ENCODE results near the gene PRDM16.

The PRDM16 gene

DNA sequence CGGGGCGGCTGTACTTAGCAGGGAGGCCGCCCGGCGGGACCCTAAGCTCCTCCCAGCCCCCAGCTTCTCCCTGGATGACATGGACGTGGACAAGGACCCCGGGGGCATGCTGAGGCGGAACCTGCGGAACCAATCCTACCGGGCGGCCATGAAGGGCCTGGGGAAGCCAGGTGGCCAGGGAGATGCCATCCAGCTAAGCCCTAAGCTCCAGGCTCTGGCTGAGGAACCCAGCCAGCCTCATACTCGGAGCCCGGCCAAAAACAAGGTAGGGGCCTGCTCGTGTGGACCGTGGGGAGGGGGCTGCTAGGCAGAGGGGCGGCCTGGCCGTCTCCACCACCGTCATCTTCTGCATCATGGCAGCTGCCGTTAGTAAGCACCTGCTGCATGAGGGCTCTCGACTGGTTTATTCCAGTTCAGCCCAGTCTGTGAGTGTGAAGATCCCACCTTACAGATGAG, 394.4 kb downstream of the PRDM16 start:
- H3K79me1 ChIP-seq (replicated peaks; ENCODE audit: low read length, poor library complexity, severe bottlenecking): no peaks in the 10 kb centered on the region
- WGBS: 94% methylated on average over 20 of the region's 20 CpGs
- no peaks in the 10 kb centered on the region for H3K9me3 ChIP-seq (ENCODE audit: control insufficient read depth, low read length)
- no peak overlapping the region for H3K14ac ChIP-seq (ENCODE audit: low read length in 2 of 2)
- no peak overlapping the region for H3K23ac ChIP-seq (ENCODE audit: low read length in 2 of 2)
- no peak for DNase-seq
- H3K27ac ChIP-seq (ENCODE audit: low read length, poor library complexity, severe bottlenecking): no peak overlapping the region
- H2BK120ac ChIP-seq (ENCODE audit: low read depth, low read length): no peak overlapping the region
- H3K4ac ChIP-seq (ENCODE audit: low read depth in 1 of 2, low read length in 2 of 2): no peak overlapping the region
- H3K18ac ChIP-seq (ENCODE audit: low read depth in 1 of 2, low read length in 2 of 2): no peak overlapping the region
- no peak overlapping the region for H4K8ac ChIP-seq (ENCODE audit: low read length)
- no peak overlapping the region for H2AFZ ChIP-seq (ENCODE audit: low read depth, low read length)
- no peak overlapping the region for H3K4me2 ChIP-seq (ENCODE audit: low read length, poor library complexity, severe bottlenecking)
- H2AK5ac ChIP-seq (ENCODE audit: low read length, severe bottlenecking): no peak overlapping the region
- no peaks in the 10 kb centered on the region for H3K36me3 ChIP-seq (ENCODE audit: control insufficient read depth in 1 of 2, insufficient read depth in 2 of 2, low read depth in 1 of 2, low read length in 2 of 2)
- H2BK15ac ChIP-seq (ENCODE audit: low read depth, poor library complexity, severe bottlenecking): no peak overlapping the region
- no peak overlapping the region for H4K91ac ChIP-seq (ENCODE audit: low read length)
- no peak overlapping the region for H2BK5ac ChIP-seq (ENCODE audit: low read depth, low read length, poor library complexity, severe bottlenecking)
- no peak overlapping the region for H3K9ac ChIP-seq (ENCODE audit: low read length)
- peaks cover 0 to 87% of the 10 kb centered on the region in 2 experiments for H3K27me3 ChIP-seq (ENCODE audit: control insufficient read depth in 1 of 2, insufficient read depth in 1 of 2, low read length in 2 of 2)
- no peak overlapping the region for H3K4me3 ChIP-seq (ENCODE audit: insufficient read depth in 1 of 2, low read depth in 1 of 2, low read length in 2 of 2)
- no peak overlapping the region for H2BK12ac ChIP-seq (ENCODE audit: low read length in 2 of 2)
- H3K4me1 ChIP-seq (ENCODE audit: control insufficient read depth, insufficient read depth, low read depth, low read length): peaks cover 35% of the 10 kb centered on the region

DNA sequence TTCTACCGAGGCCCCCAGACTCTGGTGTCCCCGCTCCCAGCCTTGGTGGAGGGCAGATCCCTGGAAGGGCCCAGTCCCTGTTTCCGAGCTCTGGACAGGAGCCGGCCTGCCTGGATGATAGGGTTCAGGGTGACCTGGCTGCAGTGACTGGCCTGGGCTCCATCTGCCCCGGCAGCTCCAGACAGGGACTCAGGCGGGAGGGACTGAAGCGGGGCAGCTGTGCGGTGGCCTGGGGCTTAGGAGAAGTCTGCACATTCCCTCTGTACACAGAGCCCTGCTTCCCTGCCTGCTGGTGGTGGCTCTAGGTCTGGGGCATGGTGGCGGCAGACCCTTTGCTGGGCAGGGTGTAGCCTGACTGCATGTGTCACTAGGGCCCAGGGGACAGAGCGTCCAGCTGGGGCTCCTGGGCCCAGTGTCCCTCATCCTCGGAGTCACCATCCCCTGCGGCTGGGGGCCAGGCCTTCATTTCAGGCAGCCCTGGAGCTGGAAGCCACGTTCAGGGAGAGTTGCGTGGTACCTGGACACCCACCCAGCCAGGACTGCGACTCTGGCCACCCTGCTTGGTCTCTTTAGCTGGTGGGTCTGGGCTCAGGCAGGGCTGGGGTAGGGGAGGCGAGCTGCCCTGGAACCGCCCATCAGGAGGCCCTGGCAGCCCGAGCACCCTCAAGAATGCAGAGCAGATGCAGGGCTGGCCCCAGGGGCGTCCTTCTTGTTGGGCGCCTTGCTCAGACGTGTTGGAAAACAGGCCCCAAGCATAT, 395.1 kb downstream of the PRDM16 start:
- Histone ChIP-seq H3K23ac (ENCODE audit: low read length in 2 of 2) (no peak overlapping the region), H3K4me1 (ENCODE audit: control insufficient read depth, insufficient read depth, low read depth, low read length) (peaks cover 34% of the 10 kb centered on the region), H3K36me3 (ENCODE audit: control insufficient read depth in 1 of 2, insufficient read depth in 2 of 2, low read depth in 1 of 2, low read length in 2 of 2) (no peaks in the 10 kb centered on the region), H3K9ac (ENCODE audit: low read length) (no peak overlapping the region), H3K18ac (ENCODE audit: low read depth in 1 of 2, low read length in 2 of 2) (no peak overlapping the region), H3K79me1 (replicated peaks; ENCODE audit: low read length, poor library complexity, severe bottlenecking) (no peaks in the 10 kb centered on the region), H4K8ac (ENCODE audit: low read length) (no peak overlapping the region), H3K27me3 (ENCODE audit: control insufficient read depth in 1 of 2, insufficient read depth in 1 of 2, low read length in 2 of 2) (peaks cover 0 to 85% of the 10 kb centered on the region in 2 experiments), H3K9me3 (ENCODE audit: control insufficient read depth, low read length) (no peaks in the 10 kb centered on the region), H2BK15ac (ENCODE audit: low read depth, poor library complexity, severe bottlenecking) (no peak overlapping the region), H2BK120ac (ENCODE audit: low read depth, low read length) (no peak overlapping the region), H3K27ac (ENCODE audit: low read length, poor library complexity, severe bottlenecking) (no peak overlapping the region), H3K4me3 (ENCODE audit: insufficient read depth in 1 of 2, low read depth in 1 of 2, low read length in 2 of 2) (no peak overlapping the region), H2AFZ (ENCODE audit: low read depth, low read length) (no peak overlapping the region), H2AK5ac (ENCODE audit: low read length, severe bottlenecking) (no peak overlapping the region), H2BK12ac (ENCODE audit: low read length in 2 of 2) (no peak overlapping the region), H2BK5ac (ENCODE audit: low read depth, low read length, poor library complexity, severe bottlenecking) (no peak overlapping the region), H3K4me2 (ENCODE audit: low read length, poor library complexity, severe bottlenecking) (no peak overlapping the region), H3K4ac (ENCODE audit: low read depth in 1 of 2, low read length in 2 of 2) (no peak overlapping the region), H4K91ac (ENCODE audit: low read length) (no peak overlapping the region), H3K14ac (ENCODE audit: low read length in 2 of 2) (no peak overlapping the region)
- DNase-seq: no peak
- WGBS: 87% methylated on average over 21 of the region's 21 CpGs

DNA sequence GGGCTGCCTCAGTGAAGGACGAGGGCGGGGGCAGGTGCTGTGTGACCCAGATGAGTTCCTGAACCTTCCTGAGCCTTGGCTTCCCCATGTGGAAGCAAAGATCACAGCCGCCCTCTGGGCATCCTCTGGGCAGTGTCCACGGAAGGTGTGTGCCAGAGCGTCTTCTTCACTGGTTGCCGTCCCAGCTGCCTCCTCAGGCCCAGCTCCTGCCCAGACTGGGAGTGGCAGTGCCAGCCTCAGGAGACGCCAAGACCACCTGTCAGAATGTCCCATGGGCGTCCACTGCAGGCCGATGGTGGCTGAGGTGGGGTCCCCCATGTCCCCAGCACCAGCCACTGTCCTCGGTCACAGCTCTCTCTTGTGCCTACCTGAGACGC, 395.6 kb downstream of the PRDM16 start:
- peaks cover 0 to 86% of the 10 kb centered on the region in 2 experiments for H3K27me3 ChIP-seq (ENCODE audit: control insufficient read depth in 1 of 2, insufficient read depth in 1 of 2, low read length in 2 of 2)
- no peak overlapping the region for H3K27ac ChIP-seq (ENCODE audit: low read length, poor library complexity, severe bottlenecking)
- no peak overlapping the region for H3K4me2 ChIP-seq (ENCODE audit: low read length, poor library complexity, severe bottlenecking)
- H2AK5ac ChIP-seq (ENCODE audit: low read length, severe bottlenecking): no peak overlapping the region
- H3K14ac ChIP-seq (ENCODE audit: low read length in 2 of 2): no peak overlapping the region
- no peak overlapping the region for H2BK120ac ChIP-seq (ENCODE audit: low read depth, low read length)
- DNase-seq: no peak
- no peaks in the 10 kb centered on the region for H3K9me3 ChIP-seq (ENCODE audit: control insufficient read depth, low read length)
- no peak overlapping the region for H3K23ac ChIP-seq (ENCODE audit: low read length in 2 of 2)
- H3K4me3 ChIP-seq (ENCODE audit: insufficient read depth in 1 of 2, low read depth in 1 of 2, low read length in 2 of 2): no peak overlapping the region
- no peak overlapping the region for H2BK15ac ChIP-seq (ENCODE audit: low read depth, poor library complexity, severe bottlenecking)
- H3K36me3 ChIP-seq (ENCODE audit: control insufficient read depth in 1 of 2, insufficient read depth in 2 of 2, low read depth in 1 of 2, low read length in 2 of 2): no peaks in the 10 kb centered on the region
- no peak overlapping the region for H4K91ac ChIP-seq (ENCODE audit: low read length)
- 93% methylated on average over 11 of the region's 11 CpGs for WGBS
- no peak overlapping the region for H2AFZ ChIP-seq (ENCODE audit: low read depth, low read length)
- no peak overlapping the region for H3K4ac ChIP-seq (ENCODE audit: low read depth in 1 of 2, low read length in 2 of 2)
- no peak overlapping the region for H3K9ac ChIP-seq (ENCODE audit: low read length)
- H2BK5ac ChIP-seq (ENCODE audit: low read depth, low read length, poor library complexity, severe bottlenecking): no peak overlapping the region
- H3K18ac ChIP-seq (ENCODE audit: low read depth in 1 of 2, low read length in 2 of 2): no peak overlapping the region
- H3K4me1 ChIP-seq (ENCODE audit: control insufficient read depth, insufficient read depth, low read depth, low read length): peaks cover 28% of the 10 kb centered on the region
- H3K79me1 ChIP-seq (replicated peaks; ENCODE audit: low read length, poor library complexity, severe bottlenecking): no peaks in the 10 kb centered on the region
- no peak overlapping the region for H2BK12ac ChIP-seq (ENCODE audit: low read length in 2 of 2)
- no peak overlapping the region for H4K8ac ChIP-seq (ENCODE audit: low read length)

DNA sequence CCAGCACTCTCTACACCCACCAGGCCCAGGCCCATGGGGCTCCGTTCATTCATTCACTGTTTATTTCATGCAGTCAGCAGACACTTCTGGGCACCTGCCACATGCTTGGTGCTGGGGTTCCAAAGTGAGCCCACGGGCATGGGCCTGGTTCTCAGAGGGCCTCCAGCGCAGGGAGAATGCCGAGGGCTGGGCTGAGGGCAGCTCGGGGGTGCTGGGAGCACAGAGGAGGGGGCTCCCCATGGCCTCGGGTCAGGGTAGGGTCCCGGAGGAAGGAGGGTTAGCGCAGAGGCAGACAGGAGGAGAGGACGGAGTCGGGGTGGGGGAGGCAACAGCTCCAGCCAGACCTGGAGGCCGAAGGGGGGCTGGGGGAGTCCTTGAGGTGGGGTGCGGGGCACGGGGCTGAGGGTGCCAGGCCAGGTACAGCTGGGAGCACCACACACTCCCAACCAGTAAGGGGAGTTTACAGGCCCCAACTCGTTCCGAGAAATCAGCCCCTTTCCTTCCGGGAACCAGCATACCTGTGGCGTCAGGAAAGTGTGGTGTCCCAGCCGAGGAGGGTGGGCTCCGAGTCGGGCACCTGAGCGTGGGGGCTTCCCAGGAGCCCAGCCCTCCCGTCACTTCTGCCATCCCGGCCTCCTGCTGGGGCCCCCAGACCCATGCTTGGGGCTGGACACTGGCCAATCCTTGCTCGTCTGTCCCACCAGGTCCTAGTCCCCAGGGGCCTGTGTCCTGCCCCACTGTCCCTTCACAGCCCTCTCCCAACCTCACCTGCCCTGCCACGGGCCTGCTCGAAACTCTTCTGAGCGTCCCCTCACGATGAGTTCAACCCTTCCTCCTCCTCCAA, 396.3 kb downstream of the PRDM16 start:
- Histone ChIP-seq H2BK120ac (ENCODE audit: low read depth, low read length) (no peak overlapping the region), H3K23ac (ENCODE audit: low read length in 2 of 2) (no peak overlapping the region), H3K9ac (ENCODE audit: low read length) (no peak overlapping the region), H3K18ac (ENCODE audit: low read depth in 1 of 2, low read length in 2 of 2) (no peak overlapping the region), H2BK15ac (ENCODE audit: low read depth, poor library complexity, severe bottlenecking) (no peak overlapping the region), H3K4me1 (ENCODE audit: control insufficient read depth, insufficient read depth, low read depth, low read length) (peaks cover 27% of the 10 kb centered on the region), H2BK5ac (ENCODE audit: low read depth, low read length, poor library complexity, severe bottlenecking) (no peak overlapping the region), H2AK5ac (ENCODE audit: low read length, severe bottlenecking) (no peak overlapping the region), H3K14ac (ENCODE audit: low read length in 2 of 2) (no peak overlapping the region), H3K4me3 (ENCODE audit: insufficient read depth in 1 of 2, low read depth in 1 of 2, low read length in 2 of 2) (no peak overlapping the region), H3K79me1 (replicated peaks; ENCODE audit: low read length, poor library complexity, severe bottlenecking) (no peaks in the 10 kb centered on the region), H2BK12ac (ENCODE audit: low read length in 2 of 2) (no peak overlapping the region), H4K91ac (ENCODE audit: low read length) (no peak overlapping the region), H3K4me2 (ENCODE audit: low read length, poor library complexity, severe bottlenecking) (no peak overlapping the region), H4K8ac (ENCODE audit: low read length) (no peak overlapping the region), H3K9me3 (ENCODE audit: control insufficient read depth, low read length) (no peaks in the 10 kb centered on the region), H3K27ac (ENCODE audit: low read length, poor library complexity, severe bottlenecking) (no peak overlapping the region), H2AFZ (ENCODE audit: low read depth, low read length) (no peak overlapping the region), H3K4ac (ENCODE audit: low read depth in 1 of 2, low read length in 2 of 2) (no peak overlapping the region), H3K36me3 (ENCODE audit: control insufficient read depth in 1 of 2, insufficient read depth in 2 of 2, low read depth in 1 of 2, low read length in 2 of 2) (no peaks in the 10 kb centered on the region), H3K27me3 (ENCODE audit: control insufficient read depth in 1 of 2, insufficient read depth in 1 of 2, low read length in 2 of 2) (peaks cover 0 to 81% of the 10 kb centered on the region in 2 experiments)
- 80% methylated on average over 19 of the region's 28 CpGs for WGBS
- DNase-seq: no peak
